SU-DHL-6 (cell line): ENCODE measurements around the gene GLS.

Experiments used
- CTCF ChIP-seq: fragments of 200-600 bp; sonication (generic); IDR thresholded peaks from one replicate; pipeline ENCODE4 v1.5.1; 2017; ENCODE audit warnings: antibody characterized with exemption, mild to moderate bottlenecking, low read length, moderate library complexity; ENCODE audit not compliant: insufficient read depth, poor library complexity, severe bottlenecking
- EZH2phosphoT487 ChIP-seq: fragments of 200-600 bp; sonication (generic), shearing (Covaris generic); conservative IDR thresholded peaks from 2 replicates; pipeline ENCODE4 v1.6.1; 2018; ENCODE audit warnings: mild to moderate bottlenecking, antibody characterized with exemption, low read length, moderate library complexity, mixed read lengths

GRCh38 chr2:190838492-190838910 lies 42.1 kb upstream of the GLS start:
- TF ChIP-seq CTCF: no peak
- TF ChIP-seq EZH2phosphoT487: no peak
